Choroid plexus epithelial cell (primary cell): ENCODE results near the gene COL19A1.

Experiments
- DNase-seq: peaks from one replicate; pipeline ENCODE4 v3.0.0-alpha.2; 2010; ENCODE audit warnings: low read depth
- H3K4me3 ChIP-seq: 2 replicates; pipeline ENCODE4 v1.5.1; 2011; ENCODE audit warnings: low read depth, mild to moderate bottlenecking, control low read depth, low read length, moderate library complexity
- CTCF ChIP-seq: conservative IDR thresholded peaks from 2 replicates; pipeline ENCODE4 v1.5.1; 2011; ENCODE audit warnings: low read depth, mild to moderate bottlenecking, control low read depth, inconsistent platforms, low read length, moderate library complexity

COL19A1 gene

GRCh38 chr6:70215460-70216108 lies 349.2 kb downstream of the COL19A1 start:
- no peak for TF ChIP-seq CTCF
- H3K4me3 ChIP-seq, result no peak overlapping the region
- DNase-seq, result no peak

- no peak for TF ChIP-seq CTCF
- no peak for DNase-seq
- no peak overlapping the region for H3K4me3 ChIP-seq
Observed at GRCh38 chr6:70216767-70217166, 350.4 kb downstream of the COL19A1 start.

GRCh38 chr6:70219943-70220613 lies 353.7 kb downstream of the COL19A1 start:
- no peak overlapping the region for H3K4me3 ChIP-seq
- no peak for DNase-seq
- TF ChIP-seq CTCF, result no peak

- DNase-seq, result peak; percentile 53
- TF ChIP-seq CTCF, result peak; percentile 75
- no peak overlapping the region for H3K4me3 ChIP-seq
Observed at GRCh38 chr6:70221025-70221714, 354.8 kb downstream of the COL19A1 start.

GRCh38 chr6:70221715-70222438 lies 355.5 kb downstream of the COL19A1 start:
- TF ChIP-seq CTCF, result no peak
- H3K4me3 ChIP-seq, result no peak overlapping the region
- DNase-seq, result no peak

- no peak for DNase-seq
- no peak overlapping the region for H3K4me3 ChIP-seq
- no peak for TF ChIP-seq CTCF
Observed at GRCh38 chr6:70222439-70222749, 356.0 kb downstream of the COL19A1 start.
